ENCODE measurements around the gene GJA10.
"Not testable (repeated sequence)": the region's sequence is repeated elsewhere in the genome, so short reads cannot be mapped to it uniquely, and the experiment has no call there.

DNA sequence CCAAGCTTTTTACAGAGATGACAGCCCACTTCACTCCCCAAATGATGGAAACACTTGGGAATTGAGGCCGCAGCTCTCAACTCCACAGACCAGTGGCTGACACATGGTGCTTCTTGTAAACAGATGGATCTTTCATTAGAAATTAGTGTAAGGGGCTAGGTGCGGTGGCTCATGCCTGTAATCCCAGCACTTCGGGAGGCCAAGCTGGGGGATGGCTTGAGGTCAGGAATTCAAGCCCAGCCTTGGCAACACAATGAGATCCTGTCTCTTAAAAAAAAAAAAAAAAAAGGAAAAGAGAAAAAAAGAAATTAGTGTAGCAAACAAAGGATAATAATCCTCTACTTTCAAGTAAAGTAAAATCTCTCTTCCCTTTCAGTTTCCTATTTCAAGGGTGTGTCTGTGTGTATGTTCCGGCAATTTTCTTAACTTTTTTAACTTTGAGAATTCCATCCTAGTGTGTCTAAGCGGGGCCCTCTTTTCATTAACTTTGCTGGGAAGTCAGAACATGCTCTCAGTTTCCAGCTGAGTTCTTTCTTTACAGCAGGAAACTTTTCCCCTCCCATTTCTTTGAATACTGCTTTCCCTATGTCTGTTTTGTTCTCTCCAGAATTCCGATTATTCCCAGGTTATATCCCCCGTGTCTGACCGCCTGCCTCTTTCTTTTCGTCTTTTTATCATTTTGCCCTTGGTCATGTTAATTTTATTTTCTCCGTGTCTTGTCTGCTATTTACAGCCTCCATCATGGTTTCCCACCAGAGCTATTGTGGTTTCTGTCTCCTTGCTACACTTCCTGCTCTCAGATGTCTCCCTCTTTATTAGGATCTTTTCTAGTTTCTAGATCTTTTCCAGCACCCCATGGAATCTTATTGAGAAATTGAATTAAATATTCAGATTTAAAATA, 16.0 kb downstream of the GJA10 start:
- not testable (repeated sequence) for TF ChIP-seq CTCF, POLR2A (IDR thresholded peaks at IDR 0.05)

Data from body of pancreas (tissue), 4 donors.